Activated T-cell treated with anti-CD3 and anti-CD28 coated beads for 1 hour (primary cell): ENCODE data around the gene DCTD.

ENCODE experiments used
- DNase-seq: peaks from one replicate; pipeline ENCODE4 v3.0.0-alpha.2; 2020; ENCODE audit warnings: low read depth

The DCTD gene

GRCh38 chr4:182840108-182840507 is 77.1 kb downstream of the DCTD start:
- no peak for DNase-seq
